ENCODE data around the gene SLC39A9. TPM values are rescaled to one million over a fixed set of nuclear protein-coding genes. Genes with fewer than 3 reads are reported as not detected.

SLC39A9 gene
- total and polyA plus RNA-seq, 10 of the 15 experiments (the other 5 are each of a cell fraction or from before 2014, with no cell fraction given): 19.9 to 109 (median 46.9) TPM

- TF ChIP-seq ZBTB4 (CRISPR knock-in tag; IDR thresholded peaks at IDR 0.05) (no peak), SKIL (IDR thresholded peaks at IDR 0.05; ENCODE audit: low read depth, poor library complexity, severe bottlenecking) (peak; percentile 83), RB1 (IDR thresholded peaks at IDR 0.05; ENCODE audit: borderline replicate concordance) (no peak), RCOR1 (conservative IDR thresholded peaks at IDR 0.05; ENCODE audit: low read depth, low read length) (no peak), ETV6 (conservative IDR thresholded peaks at IDR 0.05 in 1 of 2, IDR thresholded peaks at IDR 0.05 in 1 of 2; ENCODE audit: borderline replicate concordance in 1 of 2, low read depth in 1 of 2) (peak in 1 of 2 experiments; percentile 60; a peak in 2 of 4 replicates), SMAD1 (IDR thresholded peaks at IDR 0.05; ENCODE audit: low read depth, partially characterized antibody) (no peak), POLR2AphosphoS2 (IDR thresholded peaks at IDR 0.05; ENCODE audit: low read depth, low read length) (no peak), SIN3A (IDR thresholded peaks at IDR 0.05; ENCODE audit: low read depth, low read length) (no peak), STAT1 (conservative IDR thresholded peaks at IDR 0.05) (no peak), IRF4 (IDR thresholded peaks at IDR 0.05; ENCODE audit: low read depth, low read length) (peak; percentile 73), RUNX3 (IDR thresholded peaks at IDR 0.05; ENCODE audit: low read length) (peak; percentile 93), FOS (IDR thresholded peaks at IDR 0.05; ENCODE audit: borderline replicate concordance, extremely low read depth, insufficient read length) (no peak), JUNB (IDR thresholded peaks at IDR 0.05) (no peak)
- TF ChIP-seq, protein P1, sequence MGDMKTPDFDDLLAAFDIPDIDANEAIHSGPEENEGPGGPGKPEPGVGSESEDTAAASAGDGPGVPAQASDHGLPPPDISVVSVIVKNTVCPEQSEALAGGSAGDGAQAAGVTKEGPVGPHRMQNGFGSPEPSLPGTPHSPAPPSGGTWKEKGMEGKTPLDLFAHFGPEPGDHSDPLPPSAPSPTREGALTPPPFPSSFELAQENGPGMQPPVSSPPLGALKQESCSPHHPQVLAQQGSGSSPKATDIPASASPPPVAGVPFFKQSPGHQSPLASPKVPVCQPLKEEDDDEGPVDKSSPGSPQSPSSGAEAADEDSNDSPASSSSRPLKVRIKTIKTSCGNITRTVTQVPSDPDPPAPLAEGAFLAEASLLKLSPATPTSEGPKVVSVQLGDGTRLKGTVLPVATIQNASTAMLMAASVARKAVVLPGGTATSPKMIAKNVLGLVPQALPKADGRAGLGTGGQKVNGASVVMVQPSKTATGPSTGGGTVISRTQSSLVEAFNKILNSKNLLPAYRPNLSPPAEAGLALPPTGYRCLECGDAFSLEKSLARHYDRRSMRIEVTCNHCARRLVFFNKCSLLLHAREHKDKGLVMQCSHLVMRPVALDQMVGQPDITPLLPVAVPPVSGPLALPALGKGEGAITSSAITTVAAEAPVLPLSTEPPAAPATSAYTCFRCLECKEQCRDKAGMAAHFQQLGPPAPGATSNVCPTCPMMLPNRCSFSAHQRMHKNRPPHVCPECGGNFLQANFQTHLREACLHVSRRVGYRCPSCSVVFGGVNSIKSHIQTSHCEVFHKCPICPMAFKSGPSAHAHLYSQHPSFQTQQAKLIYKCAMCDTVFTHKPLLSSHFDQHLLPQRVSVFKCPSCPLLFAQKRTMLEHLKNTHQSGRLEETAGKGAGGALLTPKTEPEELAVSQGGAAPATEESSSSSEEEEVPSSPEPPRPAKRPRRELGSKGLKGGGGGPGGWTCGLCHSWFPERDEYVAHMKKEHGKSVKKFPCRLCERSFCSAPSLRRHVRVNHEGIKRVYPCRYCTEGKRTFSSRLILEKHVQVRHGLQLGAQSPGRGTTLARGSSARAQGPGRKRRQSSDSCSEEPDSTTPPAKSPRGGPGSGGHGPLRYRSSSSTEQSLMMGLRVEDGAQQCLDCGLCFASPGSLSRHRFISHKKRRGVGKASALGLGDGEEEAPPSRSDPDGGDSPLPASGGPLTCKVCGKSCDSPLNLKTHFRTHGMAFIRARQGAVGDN (IDR thresholded peaks at IDR 0.05): peak; percentile 63
- TF ChIP-seq, protein P2, sequence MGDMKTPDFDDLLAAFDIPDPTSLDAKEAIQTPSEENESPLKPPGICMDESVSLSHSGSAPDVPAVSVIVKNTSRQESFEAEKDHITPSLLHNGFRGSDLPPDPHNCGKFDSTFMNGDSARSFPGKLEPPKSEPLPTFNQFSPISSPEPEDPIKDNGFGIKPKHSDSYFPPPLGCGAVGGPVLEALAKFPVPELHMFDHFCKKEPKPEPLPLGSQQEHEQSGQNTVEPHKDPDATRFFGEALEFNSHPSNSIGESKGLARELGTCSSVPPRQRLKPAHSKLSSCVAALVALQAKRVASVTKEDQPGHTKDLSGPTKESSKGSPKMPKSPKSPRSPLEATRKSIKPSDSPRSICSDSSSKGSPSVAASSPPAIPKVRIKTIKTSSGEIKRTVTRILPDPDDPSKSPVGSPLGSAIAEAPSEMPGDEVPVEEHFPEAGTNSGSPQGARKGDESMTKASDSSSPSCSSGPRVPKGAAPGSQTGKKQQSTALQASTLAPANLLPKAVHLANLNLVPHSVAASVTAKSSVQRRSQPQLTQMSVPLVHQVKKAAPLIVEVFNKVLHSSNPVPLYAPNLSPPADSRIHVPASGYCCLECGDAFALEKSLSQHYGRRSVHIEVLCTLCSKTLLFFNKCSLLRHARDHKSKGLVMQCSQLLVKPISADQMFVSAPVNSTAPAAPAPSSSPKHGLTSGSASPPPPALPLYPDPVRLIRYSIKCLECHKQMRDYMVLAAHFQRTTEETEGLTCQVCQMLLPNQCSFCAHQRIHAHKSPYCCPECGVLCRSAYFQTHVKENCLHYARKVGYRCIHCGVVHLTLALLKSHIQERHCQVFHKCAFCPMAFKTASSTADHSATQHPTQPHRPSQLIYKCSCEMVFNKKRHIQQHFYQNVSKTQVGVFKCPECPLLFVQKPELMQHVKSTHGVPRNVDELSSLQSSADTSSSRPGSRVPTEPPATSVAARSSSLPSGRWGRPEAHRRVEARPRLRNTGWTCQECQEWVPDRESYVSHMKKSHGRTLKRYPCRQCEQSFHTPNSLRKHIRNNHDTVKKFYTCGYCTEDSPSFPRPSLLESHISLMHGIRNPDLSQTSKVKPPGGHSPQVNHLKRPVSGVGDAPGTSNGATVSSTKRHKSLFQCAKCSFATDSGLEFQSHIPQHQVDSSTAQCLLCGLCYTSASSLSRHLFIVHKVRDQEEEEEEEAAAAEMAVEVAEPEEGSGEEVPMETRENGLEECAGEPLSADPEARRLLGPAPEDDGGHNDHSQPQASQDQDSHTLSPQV (IDR thresholded peaks at IDR 0.05): no peak
Measured at GRCh38 chr14:69428289-69428998, 30.0 kb downstream of the SLC39A9 start (continued).
